HepG2 (cell line): ENCODE results near the gene PLVAP. TPM values are rescaled to one million over a fixed set of nuclear protein-coding genes. Genes with fewer than 3 reads are reported as not detected.

ENCODE experiments used
- ATRX ChIP-seq: sonication (generic); formaldehyde crosslinking; IDR thresholded peaks from 2 replicates; pipeline ENCODE4 v1.4.0; 2020; ENCODE audit warnings: missing genetic modification reagents, borderline replicate concordance
- CEBPB ChIP-seq: IDR thresholded peaks from 2 replicates; pipeline ENCODE4 v1.6.1; 2011; ENCODE audit warnings: low read depth, low read length, improper control_type of control experiment, borderline replicate concordance
- DR1 ChIP-seq: sonication (generic); formaldehyde crosslinking; IDR thresholded peaks from 2 replicates; pipeline ENCODE4 v1.8.0; 2021; ENCODE audit warnings: mild to moderate bottlenecking, missing genetic modification reagents, inconsistent platforms
- KAT8 ChIP-seq: IDR thresholded peaks from 2 replicates; pipeline ENCODE4 v1.6.1; 2016; ENCODE audit warnings: missing genetic modification reagents, missing compliant biosample characterization
- KDM4B ChIP-seq: sonication (generic); formaldehyde crosslinking; IDR thresholded peaks from 2 replicates; pipeline ENCODE4 v1.4.0; 2020; ENCODE audit warnings: missing genetic modification reagents
- KDM5A ChIP-seq: fragments of 200-600 bp; sonication (generic); IDR thresholded peaks from 2 replicates; pipeline ENCODE4 v1.7.0; 2018; ENCODE audit warnings: antibody characterized with exemption, mild to moderate bottlenecking, low read length, borderline replicate concordance
- KDM6A ChIP-seq: IDR thresholded peaks from 2 replicates; pipeline ENCODE4 v1.6.1; 2016; ENCODE audit warnings: low read depth
- MAF1 ChIP-seq: sonication (generic); formaldehyde crosslinking; IDR thresholded peaks from 2 replicates; pipeline ENCODE4 v1.5.0; 2020; ENCODE audit warnings: missing genetic modification reagents, borderline replicate concordance
- MATR3 ChIP-seq: sonication (generic); formaldehyde crosslinking; IDR thresholded peaks from 2 replicates; pipeline ENCODE4 v1.4.0; 2020; ENCODE audit warnings: missing genetic modification reagents
- NFIC ChIP-seq: IDR thresholded peaks from 2 replicates; pipeline ENCODE4 v1.6.1; 2012; ENCODE audit warnings: mild to moderate bottlenecking, low read length, inconsistent platforms
- PTBP1 ChIP-seq: fragments of 200-400 bp; formaldehyde crosslinking; IDR thresholded peaks from 2 replicates; pipeline ENCODE4 v1.6.1; 2018; ENCODE audit warnings: low read length, low read depth; ENCODE audit not compliant: poor library complexity, severe bottlenecking
- SMAD1 ChIP-seq: sonication (generic); formaldehyde crosslinking; IDR thresholded peaks from 2 replicates; pipeline ENCODE4 v1.4.0; 2020; ENCODE audit warnings: missing genetic modification reagents, low read depth, mild to moderate bottlenecking, borderline replicate concordance
- SRY ChIP-seq: sonication (generic); formaldehyde crosslinking; IDR thresholded peaks from 2 replicates; pipeline ENCODE4 v1.8.0; 2022; ENCODE audit warnings: mild to moderate bottlenecking, missing genetic modification reagents
- TGIF2 ChIP-seq: IDR thresholded peaks from 2 replicates; pipeline ENCODE4 v1.6.1; 2016; ENCODE audit warnings: control low read depth, missing compliant biosample characterization
- ZBTB21 ChIP-seq: sonication (generic); formaldehyde crosslinking; IDR thresholded peaks from 2 replicates; pipeline ENCODE4 v1.4.0; 2020; ENCODE audit warnings: missing genetic modification reagents
- ZKSCAN8 ChIP-seq: IDR thresholded peaks from 2 replicates; pipeline ENCODE4 v1.6.1; 2016; ENCODE audit warnings: borderline replicate concordance, missing genetic modification reagents, missing compliant biosample characterization
- ZNF343 ChIP-seq: sonication (generic); formaldehyde crosslinking; IDR thresholded peaks from 2 replicates; pipeline ENCODE4 v1.4.0; 2020; ENCODE audit warnings: mild to moderate bottlenecking, missing genetic modification reagents
- ZNF484 ChIP-seq: sonication (generic); formaldehyde crosslinking; IDR thresholded peaks from 2 replicates; pipeline ENCODE4 v1.5.1; 2020; ENCODE audit warnings: mild to moderate bottlenecking, low read depth, missing genetic modification reagents, borderline replicate concordance
- ZNF572 ChIP-seq: sonication (generic); formaldehyde crosslinking; IDR thresholded peaks from 2 replicates; pipeline ENCODE4 v1.5.1; 2020; ENCODE audit warnings: mild to moderate bottlenecking, missing genetic modification reagents
- ZNF776 ChIP-seq: sonication (generic); formaldehyde crosslinking; IDR thresholded peaks from 2 replicates; pipeline ENCODE4 v1.4.0; 2020; ENCODE audit warnings: mild to moderate bottlenecking, missing genetic modification reagents
- polyA plus RNA-seq, 8 experiments: library from polyadenylated mRNA; depleted of rRNA in 3 of 8; stranded (reverse) in 7 of 8; unstranded in 1 of 8; fragments of >200 nt; fragmentation: Illumina TruSeq in 4 of 8; extraction: Trizol in 4 of 8; gene quantifications; 2 replicates each; pipeline versions ENCODE4 v1.2.1 to v1.2.3, GENCODE V29; 2011 to 2016; ENCODE audit warnings: low read depth in 4 of 8, missing spikeins in 1 of 8, mixed read lengths in 1 of 8; ENCODE audit not compliant: insufficient read depth in 1 of 8
- total RNA-seq, 5 experiments: library from RNA; depleted of rRNA; stranded (reverse); fragments of >200 nt; fragmentation: Illumina TruSeq; extraction: Trizol; gene quantifications; 2 replicates each; pipeline ENCODE4 v1.2.3, GENCODE V29; 2016; ENCODE audit warnings: low read depth in 1 of 5
- TF ChIP-seq, protein P1 (sequence below): sonication (generic); formaldehyde crosslinking; IDR thresholded peaks from 2 replicates; pipeline ENCODE4 v1.4.0; 2020; ENCODE audit warnings: mild to moderate bottlenecking, low read depth, missing genetic modification reagents
- TF ChIP-seq, protein P2 (sequence below): sonication (generic); formaldehyde crosslinking; IDR thresholded peaks from 2 replicates; pipeline ENCODE4 v1.5.1; 2020; ENCODE audit warnings: mild to moderate bottlenecking, missing genetic modification reagents, borderline replicate concordance
- TF ChIP-seq, protein P3 (sequence below): sonication (generic); formaldehyde crosslinking; IDR thresholded peaks from 2 replicates; pipeline ENCODE4 v1.5.1; 2020; ENCODE audit warnings: missing genetic modification reagents, mild to moderate bottlenecking, borderline replicate concordance

The PLVAP gene
- total and polyA plus RNA-seq, 2 of the 13 experiments (the other 11 are each of a cell fraction or from before 2014, with no cell fraction given), result 0.26 TPM; not detected in 1

DNA sequence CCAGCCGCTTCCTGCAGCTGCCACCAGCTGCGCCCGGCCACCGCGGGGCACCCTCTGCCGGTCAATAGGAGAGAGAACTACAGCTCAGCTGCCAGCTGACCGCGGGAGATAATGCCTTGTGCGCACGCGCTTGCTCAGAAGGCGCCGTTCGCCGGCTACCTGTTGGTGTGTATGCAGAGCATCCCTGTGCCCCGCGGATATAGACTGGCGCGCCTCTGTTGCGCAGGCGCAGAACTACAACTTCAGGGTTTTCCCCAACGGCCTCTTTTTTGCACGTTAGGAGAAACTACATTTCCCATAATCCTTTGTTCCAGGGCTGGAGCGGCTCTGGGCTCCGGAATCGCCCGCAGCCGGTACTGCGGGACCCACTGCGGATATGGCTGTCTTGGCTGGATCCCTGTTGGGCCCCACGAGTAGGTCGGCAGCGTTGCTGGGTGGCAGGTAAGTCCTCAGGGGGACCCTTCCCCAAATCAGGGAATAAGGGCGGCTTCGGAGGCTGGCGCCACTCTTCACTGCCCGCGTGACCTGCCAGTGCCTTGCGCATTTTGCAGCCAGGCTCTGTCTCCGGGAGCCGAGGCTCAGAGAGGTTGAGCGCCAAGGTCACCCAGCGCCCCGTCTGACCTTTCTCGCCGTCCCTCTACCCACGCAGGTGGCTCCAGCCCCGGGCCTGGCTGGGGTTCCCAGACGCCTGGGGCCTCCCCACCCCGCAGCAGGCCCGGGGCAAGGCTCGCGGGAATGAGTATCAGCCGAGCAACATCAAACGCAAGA, 71.4 kb downstream of the PLVAP start, which contains the start of gene MRPL34 (continued):
- TF ChIP-seq ZNF484 (peak; percentile 62; the same call in 1 of the 2 replicates), ZKSCAN8 (CRISPR knock-in tag) (peak; percentile 96), ZNF343 (CRISPR knock-in tag) (0 out of 2 replicates have a peak, but pooled peaks have one; percentile 69), NFIC (no peak), SRY (CRISPR knock-in tag) (0 out of 2 replicates have a peak, but pooled peaks have one; percentile 9), ATRX (CRISPR knock-in tag) (no peak), CEBPB (no peak), KAT8 (peak; percentile 63; the same call in 1 of the 2 replicates), KDM5A (peak; percentile 88; the same call in 1 of the 2 replicates), DR1 (peak; percentile 63), ZNF572 (CRISPR knock-in tag) (no peak), PTBP1 (no peak), MATR3 (CRISPR knock-in tag) (no peak), ZNF776 (CRISPR knock-in tag) (peak; percentile 66; the same call in 1 of the 2 replicates), ZBTB21 (no peak), KDM4B (no peak), MAF1 (CRISPR knock-in tag) (0 out of 2 replicates have a peak, but pooled peaks have one; percentile 34), SMAD1 (no peak), TGIF2 (CRISPR knock-in tag) (no peak), KDM6A (CRISPR knock-in tag) (no peak)
- TF ChIP-seq, protein P1, sequence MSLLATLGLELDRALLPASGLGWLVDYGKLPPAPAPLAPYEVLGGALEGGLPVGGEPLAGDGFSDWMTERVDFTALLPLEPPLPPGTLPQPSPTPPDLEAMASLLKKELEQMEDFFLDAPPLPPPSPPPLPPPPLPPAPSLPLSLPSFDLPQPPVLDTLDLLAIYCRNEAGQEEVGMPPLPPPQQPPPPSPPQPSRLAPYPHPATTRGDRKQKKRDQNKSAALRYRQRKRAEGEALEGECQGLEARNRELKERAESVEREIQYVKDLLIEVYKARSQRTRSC (CRISPR knock-in tag), result no peak
- TF ChIP-seq, protein P2, sequence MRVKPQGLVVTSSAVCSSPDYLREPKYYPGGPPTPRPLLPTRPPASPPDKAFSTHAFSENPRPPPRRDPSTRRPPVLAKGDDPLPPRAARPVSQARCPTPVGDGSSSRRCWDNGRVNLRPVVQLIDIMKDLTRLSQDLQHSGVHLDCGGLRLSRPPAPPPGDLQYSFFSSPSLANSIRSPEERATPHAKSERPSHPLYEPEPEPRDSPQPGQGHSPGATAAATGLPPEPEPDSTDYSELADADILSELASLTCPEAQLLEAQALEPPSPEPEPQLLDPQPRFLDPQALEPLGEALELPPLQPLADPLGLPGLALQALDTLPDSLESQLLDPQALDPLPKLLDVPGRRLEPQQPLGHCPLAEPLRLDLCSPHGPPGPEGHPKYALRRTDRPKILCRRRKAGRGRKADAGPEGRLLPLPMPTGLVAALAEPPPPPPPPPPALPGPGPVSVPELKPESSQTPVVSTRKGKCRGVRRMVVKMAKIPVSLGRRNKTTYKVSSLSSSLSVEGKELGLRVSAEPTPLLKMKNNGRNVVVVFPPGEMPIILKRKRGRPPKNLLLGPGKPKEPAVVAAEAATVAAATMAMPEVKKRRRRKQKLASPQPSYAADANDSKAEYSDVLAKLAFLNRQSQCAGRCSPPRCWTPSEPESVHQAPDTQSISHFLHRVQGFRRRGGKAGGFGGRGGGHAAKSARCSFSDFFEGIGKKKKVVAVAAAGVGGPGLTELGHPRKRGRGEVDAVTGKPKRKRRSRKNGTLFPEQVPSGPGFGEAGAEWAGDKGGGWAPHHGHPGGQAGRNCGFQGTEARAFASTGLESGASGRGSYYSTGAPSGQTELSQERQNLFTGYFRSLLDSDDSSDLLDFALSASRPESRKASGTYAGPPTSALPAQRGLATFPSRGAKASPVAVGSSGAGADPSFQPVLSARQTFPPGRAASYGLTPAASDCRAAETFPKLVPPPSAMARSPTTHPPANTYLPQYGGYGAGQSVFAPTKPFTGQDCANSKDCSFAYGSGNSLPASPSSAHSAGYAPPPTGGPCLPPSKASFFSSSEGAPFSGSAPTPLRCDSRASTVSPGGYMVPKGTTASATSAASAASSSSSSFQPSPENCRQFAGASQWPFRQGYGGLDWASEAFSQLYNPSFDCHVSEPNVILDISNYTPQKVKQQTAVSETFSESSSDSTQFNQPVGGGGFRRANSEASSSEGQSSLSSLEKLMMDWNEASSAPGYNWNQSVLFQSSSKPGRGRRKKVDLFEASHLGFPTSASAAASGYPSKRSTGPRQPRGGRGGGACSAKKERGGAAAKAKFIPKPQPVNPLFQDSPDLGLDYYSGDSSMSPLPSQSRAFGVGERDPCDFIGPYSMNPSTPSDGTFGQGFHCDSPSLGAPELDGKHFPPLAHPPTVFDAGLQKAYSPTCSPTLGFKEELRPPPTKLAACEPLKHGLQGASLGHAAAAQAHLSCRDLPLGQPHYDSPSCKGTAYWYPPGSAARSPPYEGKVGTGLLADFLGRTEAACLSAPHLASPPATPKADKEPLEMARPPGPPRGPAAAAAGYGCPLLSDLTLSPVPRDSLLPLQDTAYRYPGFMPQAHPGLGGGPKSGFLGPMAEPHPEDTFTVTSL, result no peak; the same call in 1 of the 2 replicates
- TF ChIP-seq, protein P3, sequence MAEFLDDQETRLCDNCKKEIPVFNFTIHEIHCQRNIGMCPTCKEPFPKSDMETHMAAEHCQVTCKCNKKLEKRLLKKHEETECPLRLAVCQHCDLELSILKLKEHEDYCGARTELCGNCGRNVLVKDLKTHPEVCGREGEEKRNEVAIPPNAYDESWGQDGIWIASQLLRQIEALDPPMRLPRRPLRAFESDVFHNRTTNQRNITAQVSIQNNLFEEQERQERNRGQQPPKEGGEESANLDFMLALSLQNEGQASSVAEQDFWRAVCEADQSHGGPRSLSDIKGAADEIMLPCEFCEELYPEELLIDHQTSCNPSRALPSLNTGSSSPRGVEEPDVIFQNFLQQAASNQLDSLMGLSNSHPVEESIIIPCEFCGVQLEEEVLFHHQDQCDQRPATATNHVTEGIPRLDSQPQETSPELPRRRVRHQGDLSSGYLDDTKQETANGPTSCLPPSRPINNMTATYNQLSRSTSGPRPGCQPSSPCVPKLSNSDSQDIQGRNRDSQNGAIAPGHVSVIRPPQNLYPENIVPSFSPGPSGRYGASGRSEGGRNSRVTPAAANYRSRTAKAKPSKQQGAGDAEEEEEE (CRISPR knock-in tag), result no peak; the same call in 1 of the 2 replicates
